Measurements from ENCODE around the gene METTL8.
"Not testable (repeated sequence)": the region's sequence is repeated elsewhere in the genome, so short reads cannot be mapped to it uniquely, and the experiment has no call there.

The METTL8 gene

GRCh38 chr2:171341394-171342066, 92.3 kb downstream of the METTL8 start:
- DNase-seq: no peak

GRCh38 chr2:171334946-171335345, 98.8 kb downstream of the METTL8 start:
- no peak for DNase-seq

DNA sequence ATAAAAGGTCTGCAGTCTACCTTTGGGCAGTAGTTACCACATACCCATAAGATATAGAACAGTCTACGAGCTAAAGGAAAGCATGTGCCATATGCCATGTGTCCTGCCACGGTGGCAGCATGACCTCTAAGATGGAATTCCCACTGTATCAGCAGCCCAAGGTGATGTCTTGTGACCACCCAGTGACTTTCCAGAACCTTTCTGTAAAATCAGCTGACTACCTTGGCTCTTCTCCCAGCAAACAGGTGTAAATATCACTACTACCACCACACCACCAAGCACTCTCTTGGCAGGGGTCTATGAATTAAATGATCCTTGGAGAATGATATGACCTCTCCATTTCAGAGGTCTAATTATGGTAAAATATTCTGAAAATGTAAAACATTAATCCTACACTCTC, 99.6 kb downstream of the METTL8 start:
- DNase-seq: no peak

DNA sequence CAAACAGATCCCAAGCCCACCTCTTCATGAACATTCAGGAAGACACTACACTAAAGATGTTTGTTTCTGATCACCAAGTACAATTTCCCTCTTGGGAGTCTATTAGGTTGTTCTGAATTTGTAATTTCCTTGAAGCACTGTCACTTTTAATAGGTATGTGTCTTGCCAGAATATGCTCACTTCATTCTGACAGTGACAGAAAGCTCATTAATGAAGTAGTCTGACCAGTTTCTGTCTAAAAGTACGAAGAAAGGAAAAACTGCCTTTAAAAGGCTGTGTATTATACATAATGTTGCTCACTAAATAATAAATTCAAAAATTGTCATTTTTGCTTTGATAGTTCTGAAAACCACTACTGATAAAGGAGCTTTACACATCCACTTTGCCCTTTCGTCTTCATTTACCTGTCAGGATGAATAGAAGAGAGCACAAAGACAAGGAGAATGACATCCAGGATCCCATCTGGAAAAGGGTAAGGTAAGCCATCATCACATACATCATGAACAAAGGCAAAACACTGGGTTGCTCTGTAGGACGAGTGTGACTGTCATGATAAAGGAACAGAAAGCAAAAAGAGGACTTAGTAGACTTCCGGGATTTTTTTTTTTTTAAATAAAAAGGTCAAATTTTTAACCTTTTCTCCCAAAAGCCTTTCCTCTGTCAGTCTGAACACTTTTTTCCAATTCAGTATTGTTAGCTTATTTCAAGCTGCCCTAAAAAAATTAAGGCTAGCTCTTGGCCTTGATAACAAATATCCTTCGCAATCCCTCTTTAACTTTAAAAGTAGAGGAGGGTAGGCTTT, 103.4 kb downstream of the METTL8 start:
- no peak for DNase-seq

- DNase-seq: no peak
These were observed 106.7 kb downstream of the METTL8 start for GRCh38 chr2:171327043-171327496.

GRCh38 chr2:171325886-171326585, 107.8 kb downstream of the METTL8 start:
- no peak for DNase-seq

DNA sequence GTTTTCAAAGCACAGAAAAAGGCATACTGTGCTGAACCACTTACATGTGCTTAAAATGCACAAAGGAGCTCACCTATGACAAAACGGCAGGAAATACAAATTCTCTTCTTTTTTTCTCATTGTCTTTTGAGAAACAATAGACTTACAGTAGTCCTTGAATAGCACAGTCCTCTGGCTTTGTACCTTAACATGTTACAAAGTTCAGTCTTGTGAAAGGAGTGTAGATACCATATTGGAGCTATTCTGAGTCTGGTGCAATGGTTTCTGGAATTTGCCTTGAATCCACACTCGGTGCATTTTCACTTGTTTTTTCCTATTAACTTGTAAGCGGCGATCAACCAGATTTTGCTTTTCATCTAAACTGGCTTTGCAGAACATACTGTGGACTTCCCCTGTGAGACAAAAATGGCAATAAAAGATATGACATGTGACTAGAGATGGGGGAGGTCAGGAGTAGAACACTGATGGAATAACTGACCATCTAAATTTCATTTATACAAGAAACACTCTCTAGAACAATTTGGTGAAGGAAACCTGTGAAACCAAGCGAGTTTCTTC, 109.7 kb downstream of the METTL8 start:
- no peak for DNase-seq

DNA sequence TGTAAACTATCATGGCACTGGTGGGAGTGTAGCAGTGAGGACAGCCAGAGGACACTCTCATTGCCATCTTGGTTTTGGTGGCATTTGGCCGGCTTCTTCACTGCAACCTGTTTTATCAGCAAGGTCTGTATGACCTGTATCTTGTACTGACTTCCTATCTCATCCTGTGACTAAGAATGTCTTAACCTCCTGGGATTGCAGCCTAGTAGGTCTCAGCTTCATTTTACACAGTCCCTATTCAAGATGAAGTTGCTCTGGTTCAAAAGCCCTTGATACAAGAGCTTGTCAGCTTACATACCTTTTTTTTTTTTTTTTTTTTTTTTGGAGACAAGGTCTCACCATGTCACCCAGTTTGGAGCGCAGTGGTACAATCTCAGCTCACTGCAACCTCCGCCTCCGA, 110.9 kb downstream of the METTL8 start:
- no peak for DNase-seq

GRCh38 chr2:171320731-171321130, 113.1 kb downstream of the METTL8 start:
- DNase-seq: no peak

GRCh38 chr2:171320208-171320621, 113.6 kb downstream of the METTL8 start:
- no peak for DNase-seq

DNA sequence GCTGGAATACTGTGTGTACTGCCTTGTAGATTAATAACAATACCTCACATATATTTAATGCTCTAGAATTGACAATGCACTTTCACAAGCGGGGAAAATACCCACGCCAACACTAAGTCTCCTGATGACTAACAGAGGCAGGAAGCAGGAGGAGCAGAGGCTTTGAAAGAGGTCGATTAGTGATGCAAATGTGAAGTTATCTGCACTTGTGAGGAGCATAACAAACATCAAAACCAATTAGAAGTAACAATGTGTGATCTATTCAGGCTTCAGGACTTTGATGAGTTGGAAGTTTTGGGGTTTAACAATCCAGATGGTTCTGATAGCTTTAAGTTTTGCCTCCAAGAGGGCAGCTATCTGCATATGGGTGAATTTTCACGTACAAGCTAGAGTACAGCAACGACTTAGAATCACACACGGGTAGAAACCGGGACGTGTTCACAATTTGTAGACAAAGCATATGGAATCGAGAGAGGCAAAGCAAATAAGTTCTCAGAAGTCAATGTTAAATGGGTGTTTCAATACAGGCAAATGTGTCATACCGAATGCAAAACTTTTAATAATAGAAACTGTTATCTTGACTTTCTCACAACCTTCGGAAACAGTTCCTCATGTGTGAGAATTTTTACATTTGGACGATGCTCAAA, 114.5 kb downstream of the METTL8 start:
- DNase-seq: peak; percentile 66

DNA sequence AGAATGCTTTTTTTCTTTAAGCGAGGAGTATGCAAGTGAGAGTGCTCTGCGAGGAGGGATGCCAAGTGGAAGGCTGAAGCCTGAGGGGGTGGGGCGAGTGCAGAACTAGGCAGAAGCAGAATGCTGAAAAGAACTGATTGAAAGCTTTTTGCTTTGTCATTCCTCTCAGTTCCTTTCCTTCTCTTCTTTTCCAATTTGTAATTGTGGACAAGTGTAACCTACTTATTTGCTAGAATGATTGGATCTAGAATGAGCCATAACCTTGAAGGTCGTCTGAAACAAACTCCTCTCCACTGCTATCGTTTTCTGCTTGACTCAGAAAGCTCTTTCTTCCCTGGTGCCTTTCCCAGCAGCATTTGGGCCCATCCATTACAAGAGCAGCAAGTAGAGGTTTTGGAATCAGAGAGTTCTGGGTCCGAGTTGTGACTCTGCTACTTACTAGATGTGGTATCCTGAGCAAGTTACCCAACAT, 115.3 kb downstream of the METTL8 start:
- peak; percentile 17 for DNase-seq

GRCh38 chr2:171317492-171318125, 116.2 kb downstream of the METTL8 start:
- DNase-seq: peak; percentile 20

GRCh38 chr2:171316755-171317337, 116.9 kb downstream of the METTL8 start:
- DNase-seq: no peak

DNA sequence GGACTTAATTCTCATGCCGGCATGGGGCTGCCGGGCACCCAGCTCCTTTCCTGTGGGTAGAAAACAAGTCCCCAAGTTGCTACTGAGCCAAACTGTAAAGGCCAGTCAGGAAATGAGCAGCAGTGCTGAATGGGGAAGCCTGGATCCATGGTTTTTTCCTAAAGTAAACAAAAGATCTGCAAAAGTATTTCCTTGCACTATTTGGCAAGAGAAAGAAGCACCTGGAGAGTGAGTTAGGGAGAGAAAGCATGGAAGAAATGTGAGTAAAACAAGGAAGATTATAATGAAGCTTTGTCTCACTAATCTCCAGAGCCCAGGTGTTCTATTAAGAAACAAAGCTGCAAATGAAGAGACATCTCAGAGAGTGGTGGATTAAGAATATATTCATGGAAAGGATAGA, 117.6 kb downstream of the METTL8 start:
- no peak for DNase-seq

DNA sequence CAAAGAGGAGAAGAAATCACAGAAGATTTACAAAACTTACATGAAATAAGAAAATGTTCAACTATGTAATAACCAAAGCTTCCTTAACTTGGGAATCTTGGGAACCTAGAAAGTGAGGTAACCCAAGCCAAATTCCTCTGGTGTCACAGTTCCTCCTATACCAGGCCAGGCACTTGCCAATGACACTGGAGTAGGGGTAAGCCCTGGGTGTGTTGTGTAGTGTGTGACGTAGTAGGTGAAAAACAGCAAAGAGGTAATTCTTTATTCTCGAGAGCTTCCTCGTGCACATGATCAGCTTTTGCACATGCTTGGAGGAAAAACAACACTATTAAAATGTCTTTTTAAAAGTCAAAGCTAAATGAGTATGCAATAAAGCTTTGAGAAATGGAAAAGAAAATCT, 118.0 kb downstream of the METTL8 start:
- DNase-seq: no peak

DNA sequence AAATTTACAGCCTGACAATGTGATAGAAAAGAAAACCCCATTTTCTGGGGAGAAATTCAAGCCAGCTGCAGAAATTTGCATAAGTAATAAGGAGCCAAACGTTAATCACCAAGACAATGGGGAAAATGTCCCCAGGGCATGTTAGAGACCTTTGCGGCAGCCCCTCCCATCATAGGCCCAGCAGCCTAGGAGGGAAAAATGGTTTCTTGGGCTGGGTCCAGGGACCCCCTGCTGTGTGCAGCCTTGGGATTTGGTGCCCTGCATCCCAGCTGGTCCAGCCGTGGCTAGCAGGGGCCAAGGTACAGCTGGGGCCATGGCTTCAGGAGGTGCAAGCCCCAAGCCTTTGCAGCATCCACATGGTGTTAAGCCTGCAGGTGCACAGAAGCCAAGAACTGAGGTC, 121.6 kb downstream of the METTL8 start:
- not testable (repeated sequence) for DNase-seq

DNA sequence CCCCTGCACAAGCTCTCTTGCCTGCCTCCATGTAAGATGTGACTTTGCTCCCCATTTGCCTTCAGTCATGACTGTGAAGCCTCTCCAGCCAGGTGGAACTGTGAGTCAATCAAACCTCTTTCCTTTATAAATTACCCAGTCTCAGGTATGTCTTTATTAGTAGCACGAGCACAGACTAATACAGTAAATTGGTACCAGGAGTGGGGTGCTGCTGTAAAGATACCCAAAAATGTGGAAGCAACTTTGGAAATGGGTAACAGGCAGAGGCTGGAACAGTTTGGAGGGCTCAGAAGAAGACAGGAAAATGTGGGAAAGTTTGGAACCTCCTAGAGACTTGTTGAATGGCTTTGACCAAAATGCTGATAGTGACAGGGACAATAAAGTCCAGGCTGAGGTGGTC, 122.2 kb downstream of the METTL8 start:
- DNase-seq: not testable (repeated sequence)

GRCh38 chr2:171310889-171311288, 122.9 kb downstream of the METTL8 start:
- no peak for DNase-seq

DNA sequence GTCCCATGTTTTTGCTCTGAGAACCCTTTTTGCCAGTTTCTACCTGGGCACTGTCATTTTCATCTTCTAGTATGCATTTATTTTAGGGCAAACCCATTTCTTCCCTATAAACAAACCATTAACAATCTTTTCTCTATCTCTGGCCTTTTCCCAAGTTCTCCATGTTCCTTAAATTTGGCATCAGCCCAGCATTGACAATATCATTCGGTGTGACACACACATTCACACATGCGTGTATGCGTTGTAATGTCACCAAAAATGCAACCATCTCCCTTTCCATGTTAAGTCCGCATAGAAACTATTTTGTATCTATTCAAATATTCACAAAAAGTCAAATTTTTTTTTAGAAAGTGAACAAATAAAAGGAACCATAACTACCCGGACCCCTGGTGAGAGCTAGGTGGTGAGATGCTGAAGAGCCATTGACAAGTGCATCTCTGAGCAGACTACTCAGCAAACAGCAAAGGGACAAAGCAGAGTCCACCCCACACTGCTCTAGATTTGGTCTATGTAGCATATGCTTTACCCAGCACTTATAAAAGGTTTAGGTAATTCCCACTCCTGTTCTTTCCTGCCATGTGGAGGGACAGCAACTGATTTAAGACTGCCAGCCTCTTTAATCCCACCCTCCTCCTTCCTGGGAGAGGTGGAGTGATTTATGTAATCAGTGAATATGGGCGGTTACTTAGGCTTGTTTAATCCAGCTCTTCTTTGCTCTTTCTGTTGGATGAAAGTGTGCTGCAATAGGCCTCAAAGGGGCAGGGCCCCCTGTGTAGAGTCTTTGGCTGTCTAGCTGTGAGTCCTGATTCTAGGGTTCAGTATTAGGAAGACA, 124.1 kb downstream of the METTL8 start:
- DNase-seq: no peak

All from activated naive CD4-positive, alpha-beta T cell treated with Interleukin-2 at 50 U/mL for 16 hours (primary cell).